Right renal pelvis (tissue), 4 donors: ENCODE measurements around the gene ISCU. TPM values are rescaled to one million over a fixed set of nuclear protein-coding genes. Genes with fewer than 3 reads are reported as not detected.
"Not testable (repeated sequence)": the region's sequence is repeated elsewhere in the genome, so short reads cannot be mapped to it uniquely, and the experiment has no call there.

Experiments
- DNase-seq, 4 donors: peaks; one replicate each; pipeline ENCODE4 v3.0.0-alpha.2; 2013; ENCODE audit warnings: low read depth in 4 of 4, low spot score in 3 of 4, missing footprints in 1 of 4
- polyA plus RNA-seq, 4 donors: library from polyadenylated mRNA; unstranded; fragments of 120-200 nt; gene quantifications; one replicate each; pipeline ENCODE4 v1.2.1, GENCODE V29; 2013; ENCODE audit not compliant: insufficient read length in 4 of 4

ISCU gene
- polyA plus RNA-seq, 4 donors = 119 to 133 (median 124) TPM

- no peak for DNase-seq
These were observed 20.1 kb upstream of the ISCU start for GRCh38 chr12:108542320-108542719.

- DNase-seq = no peak
These were observed 18.7 kb upstream of the ISCU start for GRCh38 chr12:108543652-108544051.

GRCh38 chr12:108547686-108548085 lies 14.7 kb upstream of the ISCU start:
- no peak for DNase-seq

GRCh38 chr12:108548954-108549521 lies 13.4 kb upstream of the ISCU start:
- no peak for DNase-seq

- DNase-seq = no peak
These were observed 10.9 kb upstream of the ISCU start for GRCh38 chr12:108551535-108551934.

- DNase-seq = no peak
These were observed 8.6 kb upstream of the ISCU start for GRCh38 chr12:108553799-108554198.

GRCh38 chr12:108555383-108555782 lies 7.0 kb upstream of the ISCU start:
- not testable (repeated sequence) for DNase-seq

- DNase-seq = no peak
These were observed 3.3 kb upstream of the ISCU start for GRCh38 chr12:108559007-108559655.

- no peak for DNase-seq
These were observed 2.6 kb upstream of the ISCU start for GRCh38 chr12:108559748-108560147.

GRCh38 chr12:108560321-108560721 lies 2.1 kb upstream of the ISCU start:
- DNase-seq = peak in 1 of 4 donors; percentile 3

- peak; percentile 74 to 88 (median 78) for DNase-seq
These were observed 1.4 kb upstream of the ISCU start, which contains the start of gene SART3 for GRCh38 chr12:108560752-108561719. Gene SART3 (minus strand): TSS chr12:108561173. CDS start chr12:108561154, 19 bp downstream.

GRCh38 chr12:108561852-108562347 lies 496 bp upstream of the ISCU start:
- no peak for DNase-seq

GRCh38 chr12:108563136-108563803 lies 874 bp downstream of the ISCU start:
- DNase-seq = peak; percentile 61 to 70 (median 70)

GRCh38 chr12:108563804-108564151 lies 1.4 kb downstream of the ISCU start:
- DNase-seq = no peak

GRCh38 chr12:108564724-108565123 lies 2.3 kb downstream of the ISCU start:
- DNase-seq = no peak

GRCh38 chr12:108565146-108565545 lies 2.8 kb downstream of the ISCU start:
- no peak for DNase-seq

- DNase-seq = no peak
These were observed 3.6 kb downstream of the ISCU start for GRCh38 chr12:108565976-108566375.

- DNase-seq = no peak
These were observed 4.1 kb downstream of the ISCU start for GRCh38 chr12:108566452-108566851.

- no peak for DNase-seq
These were observed 5.3 kb downstream of the ISCU start for GRCh38 chr12:108567406-108568337.
